GM12873 (cell line): Measurements from ENCODE around the gene TNK2.
A peak's percentile ranks its signal among the peaks of the same experiment; 100 is the strongest.

Experiments
- CTCF ChIP-seq: IDR thresholded peaks from 2 replicates; pipeline ENCODE4 v1.5.1; 2012; ENCODE audit warnings: low read depth, mild to moderate bottlenecking, moderate library complexity, low read length, control low read depth; ENCODE audit not compliant: insufficient read depth; ENCODE audit errors: missing control alignments

Gene TNK2

GRCh38 chr3:195860456-195860855, 47.9 kb downstream of the TNK2 start:
- TF ChIP-seq CTCF, result no peak

GRCh38 chr3:195859846-195860411, 48.4 kb downstream of the TNK2 start:
- TF ChIP-seq CTCF, result no peak

GRCh38 chr3:195859061-195859845, 49.1 kb downstream of the TNK2 start:
- TF ChIP-seq CTCF, result peak; percentile 95

GRCh38 chr3:195856410-195857084, 51.8 kb downstream of the TNK2 start:
- no peak for TF ChIP-seq CTCF

- peak; percentile 27 for TF ChIP-seq CTCF
Measured at GRCh38 chr3:195855471-195856409, 52.6 kb downstream of the TNK2 start.

- TF ChIP-seq CTCF, result no peak
Measured at GRCh38 chr3:195854628-195855294, 53.6 kb downstream of the TNK2 start.
